HepG2 (cell line): ENCODE data around the gene ZNF396. TPM values are rescaled to one million over a fixed set of nuclear protein-coding genes. Genes with fewer than 3 reads are reported as not detected.
A peak's percentile ranks its signal among the peaks of the same experiment; 100 is the strongest.

Experiments
- CREB3 ChIP-seq: sonication (generic); formaldehyde crosslinking; IDR thresholded peaks from 2 replicates; pipeline ENCODE4 v1.5.0; 2020; ENCODE audit warnings: missing genetic modification reagents
- DNMT1 ChIP-seq: sonication (generic); formaldehyde crosslinking; IDR thresholded peaks from 2 replicates; pipeline ENCODE4 v1.5.1; 2020; ENCODE audit warnings: mild to moderate bottlenecking, missing genetic modification reagents
- EEA1 ChIP-seq: sonication (generic); formaldehyde crosslinking; IDR thresholded peaks from 2 replicates; pipeline ENCODE4 v1.5.1; 2020; ENCODE audit warnings: mild to moderate bottlenecking, missing genetic modification reagents, borderline replicate concordance
- FOXA3 ChIP-seq: IDR thresholded peaks from 2 replicates; pipeline ENCODE4 v1.6.1; 2016; ENCODE audit warnings: missing genetic modification reagents, missing compliant biosample characterization
- HOXA3 ChIP-seq: sonication (generic); formaldehyde crosslinking; IDR thresholded peaks from 2 replicates; pipeline ENCODE4 v1.5.0; 2020; ENCODE audit warnings: missing genetic modification reagents
- IRF9 ChIP-seq: sonication (generic); formaldehyde crosslinking; IDR thresholded peaks from 2 replicates; pipeline ENCODE4 v1.8.0; 2022; ENCODE audit warnings: missing genetic modification reagents, mild to moderate bottlenecking, borderline replicate concordance
- NFE2L2 ChIP-seq: fragments of 150-350 bp; IDR thresholded peaks from 2 replicates; pipeline ENCODE4 v1.6.1; 2014; ENCODE audit warnings: low read length
- RXRB ChIP-seq: IDR thresholded peaks from 2 replicates; pipeline ENCODE4 v1.6.1; 2016; ENCODE audit warnings: borderline replicate concordance, missing genetic modification reagents, missing compliant biosample characterization
- SIX1 ChIP-seq: sonication (generic); formaldehyde crosslinking; IDR thresholded peaks from 2 replicates; pipeline ENCODE4 v1.4.0; 2020; ENCODE audit warnings: missing genetic modification reagents, borderline replicate concordance
- ZBTB3 ChIP-seq: sonication (generic); formaldehyde crosslinking; IDR thresholded peaks from 2 replicates; pipeline ENCODE4 v1.4.0; 2020; ENCODE audit warnings: low read depth, mild to moderate bottlenecking, moderate library complexity, missing genetic modification reagents, borderline replicate concordance
- ZNF644 ChIP-seq: IDR thresholded peaks from 2 replicates; pipeline ENCODE4 v1.6.1; 2016; ENCODE audit warnings: low read depth
- ZNF788 ChIP-seq: sonication (generic); formaldehyde crosslinking; IDR thresholded peaks from 2 replicates; pipeline ENCODE4 v1.5.0; 2020; ENCODE audit warnings: mild to moderate bottlenecking, missing genetic modification reagents, borderline replicate concordance
- ZNF891 ChIP-seq: sonication (generic); formaldehyde crosslinking; IDR thresholded peaks from 2 replicates; pipeline ENCODE4 v1.5.0; 2020; ENCODE audit warnings: mild to moderate bottlenecking, missing genetic modification reagents
- polyA plus RNA-seq, 8 experiments: library from polyadenylated mRNA; depleted of rRNA in 3 of 8; stranded (reverse) in 7 of 8; unstranded in 1 of 8; fragments of >200 nt; fragmentation: Illumina TruSeq in 4 of 8; extraction: Trizol in 4 of 8; gene quantifications; 2 replicates each; pipeline versions ENCODE4 v1.2.1 to v1.2.3, GENCODE V29; 2011 to 2016; ENCODE audit warnings: low read depth in 4 of 8, missing spikeins in 1 of 8, mixed read lengths in 1 of 8; ENCODE audit not compliant: insufficient read depth in 1 of 8
- total RNA-seq, 5 experiments: library from RNA; depleted of rRNA; stranded (reverse); fragments of >200 nt; fragmentation: Illumina TruSeq; extraction: Trizol; gene quantifications; 2 replicates each; pipeline ENCODE4 v1.2.3, GENCODE V29; 2016; ENCODE audit warnings: low read depth in 1 of 5
- TF ChIP-seq, protein P1 (sequence below): sonication (generic); formaldehyde crosslinking; conservative IDR thresholded peaks from 2 replicates; pipeline ENCODE4 v1.4.0; 2020; ENCODE audit warnings: missing genetic modification reagents
- TF ChIP-seq, protein P2 (sequence below): sonication (generic); formaldehyde crosslinking; IDR thresholded peaks from 2 replicates; pipeline ENCODE4 v1.4.0; 2020; ENCODE audit warnings: missing genetic modification reagents
- TF ChIP-seq, protein P3 (sequence below): sonication (generic); formaldehyde crosslinking; IDR thresholded peaks from 2 replicates; pipeline ENCODE4 v1.5.1; 2020; ENCODE audit warnings: missing genetic modification reagents, mild to moderate bottlenecking, borderline replicate concordance
- TF ChIP-seq, protein P4 (sequence below): sonication (generic); formaldehyde crosslinking; IDR thresholded peaks from 2 replicates; pipeline ENCODE4 v1.5.1; 2020; ENCODE audit warnings: mild to moderate bottlenecking, moderate library complexity, missing genetic modification reagents
- TF ChIP-seq, protein P5 (sequence below): IDR thresholded peaks from 2 replicates; pipeline ENCODE4 v1.6.1; 2018; ENCODE audit warnings: missing genetic modification reagents

ZNF396 gene
- total and polyA plus RNA-seq, 2 of the 13 experiments (the other 11 are each of a cell fraction or from before 2014, with no cell fraction given): 0.25 to 0.75 TPM

DNA sequence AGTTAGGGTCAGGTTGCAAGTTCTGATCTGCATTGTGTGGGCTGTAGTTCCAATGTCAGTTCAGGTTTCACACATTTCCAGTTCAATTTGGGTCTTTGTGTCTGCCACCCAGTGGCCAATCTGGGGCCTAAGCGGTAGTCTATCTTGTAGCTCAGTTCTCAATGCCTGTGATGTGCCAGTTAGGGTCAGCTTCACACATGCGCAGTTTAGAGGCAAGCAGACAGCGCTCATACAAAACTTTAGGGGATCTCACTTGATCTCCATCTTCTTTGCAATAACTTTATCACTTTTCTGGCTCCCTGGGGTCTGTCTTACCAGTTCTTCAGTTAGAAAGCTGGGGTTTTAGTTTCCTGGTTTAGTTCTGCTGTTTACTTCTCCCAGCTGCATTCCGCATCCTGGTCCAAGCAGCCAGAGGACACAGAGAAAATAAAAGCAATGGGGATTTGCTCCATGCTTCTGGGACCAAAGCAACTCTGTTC is 22.0 kb downstream of the ZNF396 start (continued):
- TF ChIP-seq, protein P1, sequence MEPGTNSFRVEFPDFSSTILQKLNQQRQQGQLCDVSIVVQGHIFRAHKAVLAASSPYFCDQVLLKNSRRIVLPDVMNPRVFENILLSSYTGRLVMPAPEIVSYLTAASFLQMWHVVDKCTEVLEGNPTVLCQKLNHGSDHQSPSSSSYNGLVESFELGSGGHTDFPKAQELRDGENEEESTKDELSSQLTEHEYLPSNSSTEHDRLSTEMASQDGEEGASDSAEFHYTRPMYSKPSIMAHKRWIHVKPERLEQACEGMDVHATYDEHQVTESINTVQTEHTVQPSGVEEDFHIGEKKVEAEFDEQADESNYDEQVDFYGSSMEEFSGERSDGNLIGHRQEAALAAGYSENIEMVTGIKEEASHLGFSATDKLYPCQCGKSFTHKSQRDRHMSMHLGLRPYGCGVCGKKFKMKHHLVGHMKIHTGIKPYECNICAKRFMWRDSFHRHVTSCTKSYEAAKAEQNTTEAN (CRISPR knock-in tag): no peak
- TF ChIP-seq DNMT1 (CRISPR knock-in tag): no peak
- TF ChIP-seq, protein P2, sequence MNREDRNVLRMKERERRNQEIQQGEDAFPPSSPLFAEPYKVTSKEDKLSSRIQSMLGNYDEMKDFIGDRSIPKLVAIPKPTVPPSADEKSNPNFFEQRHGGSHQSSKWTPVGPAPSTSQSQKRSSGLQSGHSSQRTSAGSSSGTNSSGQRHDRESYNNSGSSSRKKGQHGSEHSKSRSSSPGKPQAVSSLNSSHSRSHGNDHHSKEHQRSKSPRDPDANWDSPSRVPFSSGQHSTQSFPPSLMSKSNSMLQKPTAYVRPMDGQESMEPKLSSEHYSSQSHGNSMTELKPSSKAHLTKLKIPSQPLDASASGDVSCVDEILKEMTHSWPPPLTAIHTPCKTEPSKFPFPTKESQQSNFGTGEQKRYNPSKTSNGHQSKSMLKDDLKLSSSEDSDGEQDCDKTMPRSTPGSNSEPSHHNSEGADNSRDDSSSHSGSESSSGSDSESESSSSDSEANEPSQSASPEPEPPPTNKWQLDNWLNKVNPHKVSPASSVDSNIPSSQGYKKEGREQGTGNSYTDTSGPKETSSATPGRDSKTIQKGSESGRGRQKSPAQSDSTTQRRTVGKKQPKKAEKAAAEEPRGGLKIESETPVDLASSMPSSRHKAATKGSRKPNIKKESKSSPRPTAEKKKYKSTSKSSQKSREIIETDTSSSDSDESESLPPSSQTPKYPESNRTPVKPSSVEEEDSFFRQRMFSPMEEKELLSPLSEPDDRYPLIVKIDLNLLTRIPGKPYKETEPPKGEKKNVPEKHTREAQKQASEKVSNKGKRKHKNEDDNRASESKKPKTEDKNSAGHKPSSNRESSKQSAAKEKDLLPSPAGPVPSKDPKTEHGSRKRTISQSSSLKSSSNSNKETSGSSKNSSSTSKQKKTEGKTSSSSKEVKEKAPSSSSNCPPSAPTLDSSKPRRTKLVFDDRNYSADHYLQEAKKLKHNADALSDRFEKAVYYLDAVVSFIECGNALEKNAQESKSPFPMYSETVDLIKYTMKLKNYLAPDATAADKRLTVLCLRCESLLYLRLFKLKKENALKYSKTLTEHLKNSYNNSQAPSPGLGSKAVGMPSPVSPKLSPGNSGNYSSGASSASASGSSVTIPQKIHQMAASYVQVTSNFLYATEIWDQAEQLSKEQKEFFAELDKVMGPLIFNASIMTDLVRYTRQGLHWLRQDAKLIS: no peak
- no peak for TF ChIP-seq CREB3 (CRISPR knock-in tag)
- no peak for TF ChIP-seq EEA1 (CRISPR knock-in tag)
- TF ChIP-seq ZNF644 (CRISPR knock-in tag): 0 out of 2 replicates have a peak, but pooled peaks have one; percentile 30
- no peak for TF ChIP-seq IRF9
- TF ChIP-seq, protein P3, sequence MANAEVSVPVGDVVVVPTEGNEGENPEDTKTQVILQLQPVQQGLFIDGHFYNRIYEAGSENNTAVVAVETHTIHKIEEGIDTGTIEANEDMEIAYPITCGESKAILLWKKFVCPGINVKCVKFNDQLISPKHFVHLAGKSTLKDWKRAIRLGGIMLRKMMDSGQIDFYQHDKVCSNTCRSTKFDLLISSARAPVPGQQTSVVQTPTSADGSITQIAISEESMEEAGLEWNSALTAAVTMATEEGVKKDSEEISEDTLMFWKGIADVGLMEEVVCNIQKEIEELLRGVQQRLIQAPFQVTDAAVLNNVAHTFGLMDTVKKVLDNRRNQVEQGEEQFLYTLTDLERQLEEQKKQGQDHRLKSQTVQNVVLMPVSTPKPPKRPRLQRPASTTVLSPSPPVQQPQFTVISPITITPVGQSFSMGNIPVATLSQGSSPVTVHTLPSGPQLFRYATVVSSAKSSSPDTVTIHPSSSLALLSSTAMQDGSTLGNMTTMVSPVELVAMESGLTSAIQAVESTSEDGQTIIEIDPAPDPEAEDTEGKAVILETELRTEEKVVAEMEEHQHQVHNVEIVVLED: no peak
- TF ChIP-seq RXRB (CRISPR knock-in tag): peak; percentile 30; the same call in 1 of the 2 replicates
- no peak for TF ChIP-seq ZBTB3 (CRISPR knock-in tag)
- peak; percentile 55; the same call in 1 of the 2 replicates for TF ChIP-seq SIX1 (CRISPR knock-in tag)
- TF ChIP-seq, protein P4, sequence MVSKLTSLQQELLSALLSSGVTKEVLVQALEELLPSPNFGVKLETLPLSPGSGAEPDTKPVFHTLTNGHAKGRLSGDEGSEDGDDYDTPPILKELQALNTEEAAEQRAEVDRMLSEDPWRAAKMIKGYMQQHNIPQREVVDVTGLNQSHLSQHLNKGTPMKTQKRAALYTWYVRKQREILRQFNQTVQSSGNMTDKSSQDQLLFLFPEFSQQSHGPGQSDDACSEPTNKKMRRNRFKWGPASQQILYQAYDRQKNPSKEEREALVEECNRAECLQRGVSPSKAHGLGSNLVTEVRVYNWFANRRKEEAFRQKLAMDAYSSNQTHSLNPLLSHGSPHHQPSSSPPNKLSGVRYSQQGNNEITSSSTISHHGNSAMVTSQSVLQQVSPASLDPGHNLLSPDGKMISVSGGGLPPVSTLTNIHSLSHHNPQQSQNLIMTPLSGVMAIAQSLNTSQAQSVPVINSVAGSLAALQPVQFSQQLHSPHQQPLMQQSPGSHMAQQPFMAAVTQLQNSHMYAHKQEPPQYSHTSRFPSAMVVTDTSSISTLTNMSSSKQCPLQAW (CRISPR knock-in tag): no peak
- TF ChIP-seq ZNF788 (CRISPR knock-in tag): peak; percentile 33; the same call in 1 of the 2 replicates
- TF ChIP-seq, protein P5, sequence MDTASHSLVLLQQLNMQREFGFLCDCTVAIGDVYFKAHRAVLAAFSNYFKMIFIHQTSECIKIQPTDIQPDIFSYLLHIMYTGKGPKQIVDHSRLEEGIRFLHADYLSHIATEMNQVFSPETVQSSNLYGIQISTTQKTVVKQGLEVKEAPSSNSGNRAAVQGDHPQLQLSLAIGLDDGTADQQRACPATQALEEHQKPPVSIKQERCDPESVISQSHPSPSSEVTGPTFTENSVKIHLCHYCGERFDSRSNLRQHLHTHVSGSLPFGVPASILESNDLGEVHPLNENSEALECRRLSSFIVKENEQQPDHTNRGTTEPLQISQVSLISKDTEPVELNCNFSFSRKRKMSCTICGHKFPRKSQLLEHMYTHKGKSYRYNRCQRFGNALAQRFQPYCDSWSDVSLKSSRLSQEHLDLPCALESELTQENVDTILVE (CRISPR knock-in tag): no peak
- TF ChIP-seq NFE2L2: no peak
- TF ChIP-seq HOXA3: 0 out of 2 replicates have a peak, but pooled peaks have one; percentile 18
- no peak for TF ChIP-seq ZNF891
- TF ChIP-seq FOXA3 (CRISPR knock-in tag): no peak
